H9 (cell line): ENCODE measurements around the gene GABBR2. TPM values are rescaled to one million over a fixed set of nuclear protein-coding genes. Genes with fewer than 3 reads are reported as not detected.

ENCODE experiments used
- DNase-seq: peaks from one replicate; pipeline ENCODE4 v3.0.0-alpha.2; 2017
- H2AFZ ChIP-seq: one replicate; pipeline ENCODE4 v1.6.1; 2013; ENCODE audit warnings: mild to moderate bottlenecking, low read length, control low read depth, moderate library complexity
- H2AK5ac ChIP-seq: 2 replicates; pipeline ENCODE4 v1.6.1; 2013; ENCODE audit warnings: low read length, control low read depth, mixed read lengths; ENCODE audit not compliant: insufficient read length
- H2BK120ac ChIP-seq: one replicate; pipeline ENCODE4 v1.6.1; 2013; ENCODE audit warnings: low read depth, mild to moderate bottlenecking, low read length, control low read depth, inconsistent platforms; ENCODE audit not compliant: poor library complexity, severe bottlenecking
- H2BK12ac ChIP-seq: 2 replicates; pipeline ENCODE4 v1.6.1; 2013; ENCODE audit warnings: low read length, control low read depth, mixed read lengths, low read depth; ENCODE audit not compliant: insufficient read length
- H2BK15ac ChIP-seq: 2 replicates; pipeline ENCODE4 v1.6.1; 2013; ENCODE audit warnings: low read depth, low read length, control low read depth
- H2BK20ac ChIP-seq: one replicate; pipeline ENCODE4 v1.6.1; 2013; ENCODE audit warnings: low read depth, mild to moderate bottlenecking, low read length, control low read depth, inconsistent platforms; ENCODE audit not compliant: poor library complexity, severe bottlenecking
- H2BK5ac ChIP-seq: 2 replicates; pipeline ENCODE4 v1.6.1; 2013; ENCODE audit warnings: low read length, control low read depth, mixed read lengths; ENCODE audit not compliant: insufficient read length
- H3K14ac ChIP-seq: 2 replicates; pipeline ENCODE4 v1.6.1; 2013; ENCODE audit warnings: low read length, control low read depth; ENCODE audit not compliant: insufficient read depth
- H3K18ac ChIP-seq: 2 replicates; pipeline ENCODE4 v1.6.1; 2013; ENCODE audit warnings: low read depth, mild to moderate bottlenecking, mixed read lengths, low read length, control low read depth; ENCODE audit not compliant: insufficient read length
- H3K23ac ChIP-seq: 2 replicates; pipeline ENCODE4 v1.6.1; 2013; ENCODE audit warnings: low read length, control low read depth, mixed read lengths, low read depth; ENCODE audit not compliant: insufficient read length
- H3K23me2 ChIP-seq: 2 replicates; pipeline ENCODE4 v1.6.1; 2013; ENCODE audit warnings: low read depth, mild to moderate bottlenecking, mixed read lengths, low read length, control low read depth; ENCODE audit not compliant: insufficient read length, poor library complexity, severe bottlenecking
- H3K27ac ChIP-seq: 2 replicates; pipeline ENCODE4 v1.5.1; 2013; ENCODE audit warnings: low read length, control low read depth, mixed read lengths, low read depth; ENCODE audit not compliant: insufficient read length
- H3K27me3 ChIP-seq: 2 replicates; pipeline ENCODE4 v1.6.1; 2013; ENCODE audit warnings: low read length, control low read depth, inconsistent platforms; ENCODE audit not compliant: insufficient read depth
- H3K4ac ChIP-seq: 2 replicates; pipeline ENCODE4 v1.6.1; 2013; ENCODE audit warnings: low read depth, mild to moderate bottlenecking, control low read depth, inconsistent platforms, low read length, moderate library complexity
- H3K4me1 ChIP-seq: 2 replicates; pipeline ENCODE4 v1.6.1; 2013; ENCODE audit warnings: low read length, control low read depth, inconsistent platforms; ENCODE audit not compliant: insufficient read depth
- H3K4me2 ChIP-seq: 2 replicates; pipeline ENCODE4 v1.6.1; 2013; ENCODE audit warnings: low read length, control low read depth, mixed read lengths; ENCODE audit not compliant: insufficient read length, insufficient read depth
- H3K56ac ChIP-seq: 2 replicates; pipeline ENCODE4 v1.6.1; 2013; ENCODE audit warnings: low read depth, mild to moderate bottlenecking, mixed read lengths, low read length, control low read depth; ENCODE audit not compliant: insufficient read length
- H3K79me1 ChIP-seq: 2 replicates; pipeline ENCODE4 v1.6.1; 2013; ENCODE audit warnings: low read depth, mild to moderate bottlenecking, moderate library complexity, low read length, control low read depth, inconsistent platforms; ENCODE audit not compliant: insufficient read depth, poor library complexity, severe bottlenecking
- H3K79me2 ChIP-seq: 2 replicates; pipeline ENCODE4 v1.6.1; 2013; ENCODE audit warnings: low read length, control low read depth, inconsistent platforms; ENCODE audit not compliant: insufficient read depth
- H3K9ac ChIP-seq: 2 replicates; pipeline ENCODE4 v1.6.1; 2013; ENCODE audit warnings: low read length, control low read depth, mixed read lengths; ENCODE audit not compliant: insufficient read length; ENCODE audit errors: extremely low read depth
- H3K9me3 ChIP-seq: one replicate; pipeline ENCODE4 v1.6.1; 2013; ENCODE audit warnings: low read depth, low read length, inconsistent platforms; ENCODE audit not compliant: control insufficient read depth
- H3T11ph ChIP-seq: one replicate; pipeline ENCODE4 v1.6.1; 2013; ENCODE audit warnings: mild to moderate bottlenecking, low read length, control low read depth, inconsistent platforms
- H4K20me1 ChIP-seq: one replicate; pipeline ENCODE4 v1.6.1; 2013; ENCODE audit not compliant: control insufficient read depth, insufficient read length, insufficient read depth
- H4K5ac ChIP-seq: 2 replicates; pipeline ENCODE4 v1.6.1; 2013; ENCODE audit warnings: low read depth, mild to moderate bottlenecking, mixed read lengths, low read length, control low read depth; ENCODE audit not compliant: insufficient read length
- H4K8ac ChIP-seq: replicated peaks from 2 replicates; pipeline ENCODE4 v1.6.1; 2013; ENCODE audit warnings: low read length, control low read depth, mixed read lengths, low read depth; ENCODE audit not compliant: insufficient read length
- H4K91ac ChIP-seq: 2 replicates; pipeline ENCODE4 v1.6.1; 2013; ENCODE audit warnings: low read depth, mild to moderate bottlenecking, moderate library complexity, mixed read lengths, low read length, control low read depth; ENCODE audit not compliant: insufficient read length
- H3K27ac Mint-ChIP-seq, 3 experiments: 2 replicates in 2 of 3; 3 replicates in 1 of 3; pipeline ENCODE4 v1.8.0; 2020 to 2021; ENCODE audit warnings: mixed read lengths in 3 of 3, mild to moderate bottlenecking in 1 of 3, moderate library complexity in 1 of 3
- H3K27me3 Mint-ChIP-seq: 2 replicates; pipeline ENCODE4 v1.8.0; 2021; ENCODE audit warnings: low read depth, mild to moderate bottlenecking, moderate library complexity, mixed read lengths
- H3K36me3 Mint-ChIP-seq, 3 experiments: 2 replicates in 2 of 3; 3 replicates in 1 of 3; pipeline ENCODE4 v1.8.0; 2020 to 2021; ENCODE audit warnings: low read depth in 3 of 3, mixed read lengths in 3 of 3; ENCODE audit not compliant: insufficient read depth in 1 of 3
- H3K4me1 Mint-ChIP-seq, 2 experiments: 2 replicates each; pipeline ENCODE4 v1.8.0; 2020; ENCODE audit warnings: mixed read lengths in 2 of 2
- H3K4me3 Mint-ChIP-seq, 2 experiments: 2 replicates in 1 of 2; 3 replicates in 1 of 2; pipeline ENCODE4 v1.8.0; 2020 to 2021; ENCODE audit warnings: mild to moderate bottlenecking in 2 of 2, mixed read lengths in 2 of 2, moderate library complexity in 1 of 2
- H3K9me3 Mint-ChIP-seq, 2 experiments: 2 replicates in 1 of 2; 3 replicates in 1 of 2; pipeline ENCODE4 v1.8.0; 2020; ENCODE audit warnings: mild to moderate bottlenecking in 2 of 2, mixed read lengths in 2 of 2, moderate library complexity in 1 of 2
- WGBS: extraction: QIAGEN DNeasy Blood & Tissue Kit; methylation state at CpG from one replicate; pipeline ENCODE4 v1.1.7; 2013; ENCODE audit warnings: missing lambda C conversion rate, low lambda C conversion rate, mixed read lengths; ENCODE audit not compliant: insufficient read length; ENCODE audit errors: extremely low coverage; 5-methylcytosine and 5-hydroxymethylcytosine counted together
- total RNA-seq: library from RNA; stranded (reverse); gene quantifications from 2 replicates; pipeline ENCODE4 v1.2.1, GENCODE V29; 2021
- TF ChIP-seq, protein P1 (sequence below): fragments of 200-600 bp; sonication (generic); conservative IDR thresholded peaks from 3 replicates; pipeline ENCODE4 v1.8.0; 2021; ENCODE audit warnings: antibody characterized with exemption, mild to moderate bottlenecking

The GABBR2 gene
- total RNA-seq, 1 experiment from 2014 or later: 0.66 TPM

DNA sequence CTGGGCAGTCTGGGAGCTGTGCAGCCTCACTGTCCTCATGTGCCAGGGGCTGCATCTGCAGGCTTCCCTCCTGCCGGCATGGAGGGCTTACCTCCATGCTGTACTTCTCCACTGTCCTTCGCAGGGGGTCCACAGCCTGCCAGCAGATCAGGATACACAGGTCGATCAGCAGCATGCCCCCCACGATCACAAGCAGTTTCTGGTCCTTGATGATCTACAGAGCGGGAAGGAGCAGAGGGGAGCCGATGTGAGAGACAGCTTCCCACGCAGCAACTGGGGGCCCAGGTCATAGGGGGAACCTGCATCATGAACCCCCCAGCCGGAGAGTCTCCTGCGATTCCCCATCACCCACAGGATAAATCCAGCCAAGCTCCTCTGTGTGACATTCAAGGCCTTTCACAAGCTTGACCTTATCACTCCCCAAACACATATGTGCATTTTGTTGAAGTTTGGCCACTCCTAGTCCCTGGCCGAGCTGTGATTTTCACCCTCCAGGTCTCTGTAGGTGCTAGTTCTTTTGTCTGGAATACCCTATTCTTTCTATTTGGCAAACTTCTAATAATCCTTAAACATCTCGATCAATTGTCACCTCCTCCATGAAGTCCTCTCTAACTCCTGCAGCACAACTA, 346.0 kb downstream of the GABBR2 start:
- no peak overlapping the region for H2BK20ac ChIP-seq
- no peak overlapping the region for H3K4me3 Mint-ChIP-seq
- no peaks in the 10 kb centered on the region for H3K27me3 ChIP-seq
- no peak overlapping the region for H2AK5ac ChIP-seq
- WGBS: no CpG with 5 or more reads among the region's 11 CpGs
- H3K23me2 ChIP-seq: no peaks in the 10 kb centered on the region
- peaks cover 2 to 12% (median 7%) of the 10 kb centered on the region in 3 experiments; a peak in 5 of 7 replicates for H3K36me3 Mint-ChIP-seq
- H3K23ac ChIP-seq: no peak overlapping the region
- H3K27ac Mint-ChIP-seq: no peak overlapping the region
- no peak overlapping the region for H2BK5ac ChIP-seq
- H3K4me1 ChIP-seq: no peaks in the 10 kb centered on the region
- H3K27ac ChIP-seq: no peak overlapping the region
- no peaks in the 10 kb centered on the region for H3K79me2 ChIP-seq
- H3K9me3 ChIP-seq: peaks cover 11% of the 10 kb centered on the region
- no peak overlapping the region for H3K18ac ChIP-seq
- no peak overlapping the region for H3K14ac ChIP-seq
- no peaks in the 10 kb centered on the region for H4K20me1 ChIP-seq
- H3K9ac ChIP-seq: no peak overlapping the region
- H2AFZ ChIP-seq: no peak overlapping the region
- H2BK12ac ChIP-seq: no peak overlapping the region
- H3K4me1 Mint-ChIP-seq: 0 out of 4 replicates have a peak, but pooled peaks cover 0 to 3% of the 10 kb centered on the region in 2 experiments
- H4K8ac ChIP-seq: no peak overlapping the region
- no peak overlapping the region for H2BK15ac ChIP-seq
- H4K5ac ChIP-seq: no peak overlapping the region
- H3K9me3 Mint-ChIP-seq: peaks cover 17 to 21% of the 10 kb centered on the region in 2 experiments
- no peaks in the 10 kb centered on the region for H3K79me1 ChIP-seq
- H2BK120ac ChIP-seq: no peak overlapping the region
- H3K56ac ChIP-seq: no peak overlapping the region
- no peak overlapping the region for H3T11ph ChIP-seq
- no peak for DNase-seq
- H3K4me2 ChIP-seq: no peak overlapping the region
- no peak overlapping the region for H4K91ac ChIP-seq
- H3K27me3 Mint-ChIP-seq: no peaks in the 10 kb centered on the region; the same call in 1 of the 2 replicates
- TF ChIP-seq, protein P1, sequence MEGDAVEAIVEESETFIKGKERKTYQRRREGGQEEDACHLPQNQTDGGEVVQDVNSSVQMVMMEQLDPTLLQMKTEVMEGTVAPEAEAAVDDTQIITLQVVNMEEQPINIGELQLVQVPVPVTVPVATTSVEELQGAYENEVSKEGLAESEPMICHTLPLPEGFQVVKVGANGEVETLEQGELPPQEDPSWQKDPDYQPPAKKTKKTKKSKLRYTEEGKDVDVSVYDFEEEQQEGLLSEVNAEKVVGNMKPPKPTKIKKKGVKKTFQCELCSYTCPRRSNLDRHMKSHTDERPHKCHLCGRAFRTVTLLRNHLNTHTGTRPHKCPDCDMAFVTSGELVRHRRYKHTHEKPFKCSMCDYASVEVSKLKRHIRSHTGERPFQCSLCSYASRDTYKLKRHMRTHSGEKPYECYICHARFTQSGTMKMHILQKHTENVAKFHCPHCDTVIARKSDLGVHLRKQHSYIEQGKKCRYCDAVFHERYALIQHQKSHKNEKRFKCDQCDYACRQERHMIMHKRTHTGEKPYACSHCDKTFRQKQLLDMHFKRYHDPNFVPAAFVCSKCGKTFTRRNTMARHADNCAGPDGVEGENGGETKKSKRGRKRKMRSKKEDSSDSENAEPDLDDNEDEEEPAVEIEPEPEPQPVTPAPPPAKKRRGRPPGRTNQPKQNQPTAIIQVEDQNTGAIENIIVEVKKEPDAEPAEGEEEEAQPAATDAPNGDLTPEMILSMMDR: no peak
- H3K4ac ChIP-seq: no peak overlapping the region
